GM21825 (cell line): ENCODE measurements around the gene PARN.
"Not testable (repeated sequence)": the region's sequence is repeated elsewhere in the genome, so short reads cannot be mapped to it uniquely, and the experiment has no call there.

Experiments used
- ATAC-seq: cut with Tn5 transposase; IDR thresholded peaks from one replicate; pipeline ENCODE4 v1.9.1; 2021; ENCODE audit warnings: mild to moderate bottlenecking, moderate library complexity; ENCODE audit not compliant: unreplicated experiment

The PARN gene

GRCh38 chr16:14445937-14446715 lies 183.9 kb downstream of the PARN start:
- no peak for ATAC-seq

DNA sequence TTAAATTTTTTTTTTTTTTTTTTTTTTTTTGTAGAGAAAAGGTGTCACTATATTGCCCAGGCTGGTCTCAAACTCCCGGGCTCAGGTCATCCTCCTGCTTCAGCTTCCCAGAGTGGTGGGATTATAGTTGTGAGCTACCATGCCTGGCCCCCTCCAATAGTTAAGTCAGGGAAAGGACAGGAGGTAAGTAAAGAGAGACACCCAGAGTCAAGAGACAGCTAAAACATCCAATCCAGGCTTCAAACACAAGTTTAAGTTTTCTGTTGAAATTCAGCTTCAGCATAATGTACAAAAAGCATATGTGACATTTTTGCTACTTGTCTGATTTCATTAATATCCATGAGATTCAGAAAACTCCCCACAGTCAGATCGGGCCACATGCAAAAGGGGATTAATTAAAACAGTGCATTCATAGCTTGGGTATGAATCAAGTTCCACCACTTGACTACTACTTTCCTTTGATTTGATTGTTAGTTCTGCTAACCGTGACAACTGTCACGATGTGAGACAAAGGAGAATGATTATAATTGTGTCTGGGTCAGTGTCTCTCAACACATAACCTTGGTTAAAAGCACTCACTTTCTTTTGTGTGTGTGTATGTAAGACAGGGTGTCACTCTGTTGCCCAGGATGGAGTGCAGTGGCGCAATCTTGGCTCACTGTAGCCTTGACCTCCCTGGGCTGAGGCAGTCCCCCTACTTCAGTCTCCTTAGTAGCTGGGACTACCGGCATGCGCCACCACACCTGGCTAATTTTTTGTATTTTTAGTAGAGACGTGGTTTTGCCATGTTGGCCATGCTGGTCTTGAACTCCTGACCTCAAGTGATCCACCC lies 184.9 kb downstream of the PARN start:
- no peak for ATAC-seq

DNA sequence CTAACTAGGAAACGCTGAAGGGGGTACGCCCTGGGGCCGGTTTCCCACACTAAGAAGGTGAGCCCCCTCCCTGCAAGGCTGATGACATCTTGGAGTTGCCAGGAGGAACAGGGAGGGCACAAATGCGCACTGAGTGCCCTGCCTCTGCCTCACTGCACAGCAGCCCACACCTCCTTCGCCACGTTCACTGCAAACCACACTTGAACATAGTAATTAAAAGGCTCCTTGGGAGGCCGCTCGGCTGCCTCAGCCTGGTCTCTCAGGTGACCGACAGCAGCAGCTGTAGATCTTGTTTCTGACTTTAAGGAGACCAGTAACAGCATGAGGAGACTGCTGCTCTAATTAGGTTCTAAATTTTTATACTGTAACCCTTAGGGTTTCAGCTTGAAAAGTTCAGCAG lies 188.5 kb downstream of the PARN start:
- ATAC-seq: not testable (repeated sequence)

- no peak for ATAC-seq
Measured at GRCh38 chr16:14438256-14438655, 191.8 kb downstream of the PARN start.

- ATAC-seq: no peak
Measured at GRCh38 chr16:14437426-14437825, 192.6 kb downstream of the PARN start.

DNA sequence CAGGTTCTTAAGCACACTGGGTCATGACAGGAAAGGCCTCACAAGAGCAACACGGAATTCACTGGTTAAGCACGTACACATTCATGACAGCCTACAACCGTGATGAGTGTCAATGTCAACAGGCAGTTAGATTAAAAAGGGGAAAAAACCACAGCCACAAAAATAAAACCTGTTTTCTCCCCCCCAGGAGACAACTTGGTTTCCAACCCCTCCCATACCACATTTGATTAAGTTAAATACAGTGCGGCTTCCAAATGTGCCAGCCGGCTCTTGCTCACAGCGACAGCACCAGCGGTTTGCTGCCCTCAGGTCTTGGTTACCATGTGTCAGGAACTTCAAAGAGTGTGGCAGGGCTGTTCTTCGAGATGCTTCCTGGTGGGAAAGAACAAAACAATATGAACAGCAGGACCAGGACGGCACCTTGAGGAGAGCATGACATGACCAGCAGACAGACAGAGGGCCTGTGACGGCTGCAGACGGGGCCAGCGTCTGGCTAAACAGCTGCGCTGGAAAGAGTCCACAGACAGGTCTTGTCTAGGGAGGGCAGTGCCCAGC lies 193.6 kb downstream of the PARN start:
- ATAC-seq: no peak

DNA sequence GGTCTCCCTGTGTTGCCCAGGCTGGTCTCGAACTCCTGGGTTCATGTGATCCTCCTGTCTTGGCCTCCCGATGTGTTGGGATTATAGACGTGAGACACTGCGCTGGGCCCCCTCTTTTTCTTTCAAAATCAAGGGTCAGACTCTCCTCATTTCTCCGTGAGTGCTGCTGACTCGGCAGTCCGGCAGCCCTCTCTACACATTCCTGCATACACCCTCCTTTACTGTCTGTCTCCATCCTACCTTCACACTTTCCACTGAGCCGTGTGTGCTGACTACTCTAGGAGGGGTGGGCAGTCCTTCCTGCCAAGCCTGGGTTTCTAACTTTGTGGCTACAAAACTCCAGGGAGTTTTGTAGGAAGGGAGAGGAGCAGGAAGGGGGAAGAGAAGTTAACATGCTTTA lies 195.2 kb downstream of the PARN start:
- ATAC-seq: no peak

DNA sequence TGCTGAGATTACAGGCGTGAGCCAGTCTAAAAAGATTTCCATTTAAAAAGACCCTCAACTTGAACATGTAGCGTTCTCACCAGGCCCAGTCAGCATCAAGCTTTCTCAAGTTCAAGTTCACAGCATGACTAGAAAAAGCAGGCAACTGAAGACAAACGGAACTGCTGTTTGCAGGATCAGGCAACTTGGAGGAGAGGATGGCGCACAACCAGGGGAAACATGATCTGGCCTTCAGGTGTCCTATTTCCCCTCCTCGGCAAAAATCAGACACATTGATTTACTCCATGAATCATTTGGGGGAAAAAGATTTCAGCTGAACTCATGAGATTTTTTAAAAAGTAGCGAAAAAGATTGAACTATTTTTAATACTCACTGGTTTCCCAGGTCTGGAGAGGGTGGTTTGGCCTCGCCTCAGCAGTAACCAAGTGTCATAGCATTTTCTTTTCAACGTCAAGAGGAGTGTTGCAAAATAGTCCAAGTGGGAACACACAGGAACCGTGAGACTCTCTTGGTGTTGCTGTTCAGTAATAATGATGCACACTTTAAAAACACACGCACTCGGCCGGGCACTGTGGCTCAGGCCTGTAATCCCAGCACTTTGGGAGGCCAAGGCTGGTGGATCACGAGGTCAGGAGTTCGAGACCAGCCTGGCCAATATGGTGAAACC lies 201.0 kb downstream of the PARN start:
- ATAC-seq: not testable (repeated sequence)

- no peak for ATAC-seq
Measured at GRCh38 chr16:14428043-14428442, 202.0 kb downstream of the PARN start.

- no peak for ATAC-seq
Measured at GRCh38 chr16:14427371-14427948, 202.6 kb downstream of the PARN start.

DNA sequence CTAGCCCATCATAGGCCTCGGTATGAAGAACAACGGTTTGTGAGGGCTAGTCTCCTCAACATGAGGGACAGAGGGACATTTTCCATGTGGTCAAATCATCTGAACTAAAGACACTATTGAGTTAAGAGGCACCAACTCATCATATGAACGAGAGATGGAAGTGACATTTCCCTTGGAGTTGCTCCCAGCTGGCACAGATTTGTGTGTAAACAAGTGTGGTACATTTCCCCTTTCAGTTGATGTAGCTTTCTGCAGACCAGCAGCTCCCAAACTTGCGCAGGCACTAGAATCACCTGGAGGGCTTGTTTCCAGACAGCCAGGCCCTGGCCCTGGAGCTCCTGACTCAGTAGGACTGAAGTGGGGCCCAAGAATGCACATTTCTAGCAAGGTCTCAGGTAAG lies 205.5 kb downstream of the PARN start:
- no peak for ATAC-seq

- no peak for ATAC-seq
Measured at GRCh38 chr16:14423344-14423743, 206.7 kb downstream of the PARN start.

DNA sequence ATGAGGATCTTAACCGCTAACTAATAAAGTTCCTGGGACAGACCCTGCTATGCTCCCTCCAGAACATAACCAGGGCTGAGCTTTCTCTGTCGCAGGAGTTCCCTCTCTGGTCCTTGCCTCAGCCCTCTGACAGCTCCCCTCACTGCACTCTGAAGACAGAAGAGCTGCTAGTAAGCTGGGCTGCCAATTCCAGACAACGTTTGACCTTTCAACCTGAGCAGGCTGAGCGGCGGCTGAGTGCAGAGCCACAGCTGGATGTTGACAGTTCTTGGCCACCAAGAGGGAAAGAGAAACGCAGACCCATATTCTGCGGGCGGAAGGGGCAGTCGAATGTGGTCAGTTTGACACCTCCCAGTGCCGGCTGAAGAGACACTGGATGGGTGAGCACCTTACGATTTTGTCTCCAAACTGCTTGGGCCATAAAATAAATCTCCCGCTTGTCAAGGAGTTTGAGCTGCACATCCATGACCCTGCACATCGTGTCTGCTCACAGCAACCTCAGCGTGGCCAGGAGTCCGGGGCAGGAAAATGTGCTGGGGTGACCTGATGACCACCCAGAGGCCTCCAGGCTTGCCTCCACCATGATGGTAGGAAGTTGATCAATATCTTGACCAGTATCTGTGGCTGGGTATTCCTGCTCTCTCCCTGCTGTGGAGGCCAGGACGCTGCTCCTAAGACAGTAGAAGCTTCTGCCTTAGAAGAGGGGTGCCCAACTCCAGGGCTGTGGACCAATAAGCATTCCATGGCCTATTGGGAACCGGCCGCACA lies 209.2 kb downstream of the PARN start:
- no peak for ATAC-seq

GRCh38 chr16:14420243-14420642 lies 209.8 kb downstream of the PARN start:
- ATAC-seq: not testable (repeated sequence)

- no peak for ATAC-seq
Measured at GRCh38 chr16:14419817-14420216, 210.2 kb downstream of the PARN start.

DNA sequence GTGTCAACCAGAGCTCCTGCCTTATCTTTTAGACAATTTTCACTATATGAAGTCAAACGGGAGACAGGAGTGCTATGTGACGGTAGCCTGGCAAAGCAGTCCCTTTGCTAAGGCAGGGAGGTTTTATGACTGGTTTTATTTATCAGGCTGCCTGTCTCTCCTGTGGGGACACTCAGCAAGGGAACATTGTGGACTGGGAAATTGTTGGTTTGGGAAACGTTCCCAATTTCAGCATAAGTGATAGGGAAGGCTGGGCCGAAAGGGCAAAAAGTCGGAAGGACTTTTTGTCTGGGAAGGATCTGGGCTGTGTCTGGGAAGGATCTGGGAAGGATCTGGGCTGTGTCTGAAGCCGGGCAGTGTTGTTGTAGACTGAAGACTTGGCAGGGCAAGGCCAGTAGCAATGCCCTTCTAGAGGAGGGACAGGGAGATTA lies 211.2 kb downstream of the PARN start:
- ATAC-seq: no peak

GRCh38 chr16:14416184-14416583 lies 213.9 kb downstream of the PARN start:
- ATAC-seq: no peak

DNA sequence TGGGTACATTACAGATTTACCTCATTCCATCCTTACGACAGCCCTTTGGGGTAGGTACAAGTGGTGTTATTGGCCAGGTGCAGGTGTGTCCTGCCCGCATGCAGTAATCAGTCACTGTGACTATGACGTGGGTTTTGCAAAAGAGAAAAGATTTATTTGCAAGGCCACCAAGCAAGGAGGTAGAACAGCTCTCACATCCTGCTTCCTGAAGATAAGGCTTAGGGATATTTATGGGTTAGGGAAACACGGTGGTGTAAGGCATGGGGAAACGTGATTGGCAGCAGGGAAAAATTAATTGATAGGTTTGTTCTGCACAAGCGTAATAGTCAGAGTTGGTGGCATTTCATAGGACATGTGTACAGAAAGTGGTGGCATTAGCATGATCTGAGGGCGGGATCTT lies 214.8 kb downstream of the PARN start:
- ATAC-seq: no peak

DNA sequence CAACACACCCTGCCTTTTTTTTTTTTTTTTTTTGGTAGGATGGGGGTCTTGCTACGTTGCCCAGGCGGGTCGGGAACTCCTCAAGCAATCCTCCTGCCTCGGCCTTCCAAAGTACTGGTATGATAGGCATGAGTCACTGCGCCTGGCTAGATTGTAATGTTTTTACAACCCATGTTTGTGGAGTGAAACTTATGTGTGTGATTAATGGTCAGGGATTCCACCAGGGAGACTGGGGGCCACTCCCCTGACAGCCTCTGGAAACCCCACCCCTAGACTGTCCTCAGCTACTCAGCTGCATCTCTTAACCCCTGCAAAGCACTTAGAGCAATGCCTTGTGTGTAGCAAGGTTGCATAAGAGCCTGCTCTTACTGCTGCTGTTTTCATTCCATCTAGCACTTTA lies 220.5 kb downstream of the PARN start:
- ATAC-seq: no peak

- ATAC-seq: no peak
Measured at GRCh38 chr16:14407786-14408399, 222.2 kb downstream of the PARN start.
